ENCODE data around the gene ABCG2.
"Not testable (repeated sequence)": the region's sequence is repeated elsewhere in the genome, so short reads cannot be mapped to it uniquely, and the experiment has no call there.

The ABCG2 gene

GRCh38 chr4:88112856-88113255 lies 45.6 kb downstream of the ABCG2 start:
- Histone ChIP-seq H3K9me3 (no peaks in the 10 kb centered on the region), H3K4me1 (ENCODE audit: control insufficient read depth in 1 of 2, insufficient read depth in 1 of 2, low read depth in 1 of 2, low read length in 1 of 2) (no peaks in the 10 kb centered on the region), H3K36me3 (no peaks in the 10 kb centered on the region), H3K27ac (no peak overlapping the region), H3K4me3 (ENCODE audit: low read depth in 1 of 2, low read length in 1 of 2) (no peak overlapping the region), H3K27me3 (no peaks in the 10 kb centered on the region)
- TF ChIP-seq, protein P1, sequence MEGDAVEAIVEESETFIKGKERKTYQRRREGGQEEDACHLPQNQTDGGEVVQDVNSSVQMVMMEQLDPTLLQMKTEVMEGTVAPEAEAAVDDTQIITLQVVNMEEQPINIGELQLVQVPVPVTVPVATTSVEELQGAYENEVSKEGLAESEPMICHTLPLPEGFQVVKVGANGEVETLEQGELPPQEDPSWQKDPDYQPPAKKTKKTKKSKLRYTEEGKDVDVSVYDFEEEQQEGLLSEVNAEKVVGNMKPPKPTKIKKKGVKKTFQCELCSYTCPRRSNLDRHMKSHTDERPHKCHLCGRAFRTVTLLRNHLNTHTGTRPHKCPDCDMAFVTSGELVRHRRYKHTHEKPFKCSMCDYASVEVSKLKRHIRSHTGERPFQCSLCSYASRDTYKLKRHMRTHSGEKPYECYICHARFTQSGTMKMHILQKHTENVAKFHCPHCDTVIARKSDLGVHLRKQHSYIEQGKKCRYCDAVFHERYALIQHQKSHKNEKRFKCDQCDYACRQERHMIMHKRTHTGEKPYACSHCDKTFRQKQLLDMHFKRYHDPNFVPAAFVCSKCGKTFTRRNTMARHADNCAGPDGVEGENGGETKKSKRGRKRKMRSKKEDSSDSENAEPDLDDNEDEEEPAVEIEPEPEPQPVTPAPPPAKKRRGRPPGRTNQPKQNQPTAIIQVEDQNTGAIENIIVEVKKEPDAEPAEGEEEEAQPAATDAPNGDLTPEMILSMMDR (IDR thresholded peaks at IDR 0.05): no peak

GRCh38 chr4:88110826-88111225 lies 47.6 kb downstream of the ABCG2 start:
- TF ChIP-seq, protein P1 (IDR thresholded peaks at IDR 0.05): no peak
- Histone ChIP-seq H3K4me1 (ENCODE audit: control insufficient read depth in 1 of 2, insufficient read depth in 1 of 2, low read depth in 1 of 2, low read length in 1 of 2) (no peaks in the 10 kb centered on the region), H3K27me3 (no peaks in the 10 kb centered on the region)

GRCh38 chr4:88109123-88109881 lies 49.1 kb downstream of the ABCG2 start:
- no peak overlapping the region for H3K27ac ChIP-seq
- H3K9me3 ChIP-seq: no peaks in the 10 kb centered on the region
- H3K4me3 ChIP-seq (ENCODE audit: low read depth in 1 of 2, low read length in 1 of 2): no peak overlapping the region
- H3K4me1 ChIP-seq (ENCODE audit: control insufficient read depth in 1 of 2, insufficient read depth in 1 of 2, low read depth in 1 of 2, low read length in 1 of 2): no peaks in the 10 kb centered on the region
- TF ChIP-seq, protein P1 (IDR thresholded peaks at IDR 0.05): no peak
- no peaks in the 10 kb centered on the region for H3K36me3 ChIP-seq
- no peaks in the 10 kb centered on the region for H3K27me3 ChIP-seq

More at GRCh38 chr4:88110826-88111225, 47.6 kb downstream of the ABCG2 start:
- no peak overlapping the region for H3K27ac ChIP-seq
- no peak overlapping the region for H3K4me3 ChIP-seq (ENCODE audit: low read depth in 1 of 2, low read length in 1 of 2)
- H3K36me3 ChIP-seq: no peaks in the 10 kb centered on the region
- no peaks in the 10 kb centered on the region for H3K9me3 ChIP-seq

DNA sequence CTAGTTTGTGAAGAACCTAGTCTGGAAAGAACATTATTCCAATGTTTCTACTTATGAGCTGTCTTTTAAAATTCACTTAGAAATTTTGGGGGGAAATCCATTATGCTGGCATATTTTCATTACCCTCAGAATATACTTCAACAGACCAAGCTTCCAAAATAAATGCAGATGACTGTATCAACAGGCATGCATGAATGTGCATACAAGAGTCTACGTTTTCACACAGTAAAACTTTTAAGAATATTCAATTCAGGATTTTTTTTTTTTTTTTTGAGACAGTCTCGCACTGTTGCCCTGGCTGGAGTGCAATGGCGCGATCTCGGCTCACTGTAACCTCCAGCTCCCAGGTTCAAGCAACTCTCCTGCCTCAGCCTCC lies 49.7 kb downstream of the ABCG2 start:
- Histone ChIP-seq H3K9me3 (no peaks in the 10 kb centered on the region), H3K27me3 (no peaks in the 10 kb centered on the region), H3K4me3 (ENCODE audit: low read depth in 1 of 2, low read length in 1 of 2) (no peak overlapping the region), H3K27ac (no peak overlapping the region), H3K36me3 (no peaks in the 10 kb centered on the region), H3K4me1 (ENCODE audit: control insufficient read depth in 1 of 2, insufficient read depth in 1 of 2, low read depth in 1 of 2, low read length in 1 of 2) (no peaks in the 10 kb centered on the region)
- TF ChIP-seq, protein P1 (IDR thresholded peaks at IDR 0.05): no peak

DNA sequence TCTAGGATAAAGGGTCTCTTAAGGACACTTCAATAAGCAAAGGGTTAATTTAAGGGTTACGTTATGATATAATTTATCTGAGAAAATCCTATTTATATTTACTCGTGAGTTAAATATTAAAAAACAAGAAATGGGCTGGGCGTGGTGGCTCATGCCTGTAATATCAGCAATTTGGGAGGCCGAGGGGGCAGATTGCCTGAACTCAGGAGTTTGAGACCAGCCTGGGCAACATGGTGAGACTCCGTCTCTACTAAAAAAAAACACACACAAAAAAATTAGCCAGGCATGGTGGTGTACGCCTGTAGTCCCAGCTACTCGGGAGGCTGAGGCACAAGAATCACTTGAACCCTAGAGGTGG lies 50.4 kb downstream of the ABCG2 start:
- H3K4me1 ChIP-seq (ENCODE audit: control insufficient read depth in 1 of 2, insufficient read depth in 1 of 2, low read depth in 1 of 2, low read length in 1 of 2); H3K27me3 ChIP-seq; H3K36me3 ChIP-seq; H3K4me3 ChIP-seq (ENCODE audit: low read depth in 1 of 2, low read length in 1 of 2); H3K9me3 ChIP-seq; H3K27ac ChIP-seq: not testable (repeated sequence)

GRCh38 chr4:88107406-88108107 lies 50.9 kb downstream of the ABCG2 start:
- Histone ChIP-seq H3K27me3 (no peaks in the 10 kb centered on the region), H3K9me3 (no peaks in the 10 kb centered on the region), H3K4me1 (ENCODE audit: control insufficient read depth in 1 of 2, insufficient read depth in 1 of 2, low read depth in 1 of 2, low read length in 1 of 2) (no peaks in the 10 kb centered on the region), H3K27ac (no peak overlapping the region), H3K4me3 (ENCODE audit: low read depth in 1 of 2, low read length in 1 of 2) (no peak overlapping the region), H3K36me3 (no peaks in the 10 kb centered on the region)
- TF ChIP-seq, protein P1 (IDR thresholded peaks at IDR 0.05): no peak
